ENCODE data around the gene SPTSSB.

SPTSSB gene

DNA sequence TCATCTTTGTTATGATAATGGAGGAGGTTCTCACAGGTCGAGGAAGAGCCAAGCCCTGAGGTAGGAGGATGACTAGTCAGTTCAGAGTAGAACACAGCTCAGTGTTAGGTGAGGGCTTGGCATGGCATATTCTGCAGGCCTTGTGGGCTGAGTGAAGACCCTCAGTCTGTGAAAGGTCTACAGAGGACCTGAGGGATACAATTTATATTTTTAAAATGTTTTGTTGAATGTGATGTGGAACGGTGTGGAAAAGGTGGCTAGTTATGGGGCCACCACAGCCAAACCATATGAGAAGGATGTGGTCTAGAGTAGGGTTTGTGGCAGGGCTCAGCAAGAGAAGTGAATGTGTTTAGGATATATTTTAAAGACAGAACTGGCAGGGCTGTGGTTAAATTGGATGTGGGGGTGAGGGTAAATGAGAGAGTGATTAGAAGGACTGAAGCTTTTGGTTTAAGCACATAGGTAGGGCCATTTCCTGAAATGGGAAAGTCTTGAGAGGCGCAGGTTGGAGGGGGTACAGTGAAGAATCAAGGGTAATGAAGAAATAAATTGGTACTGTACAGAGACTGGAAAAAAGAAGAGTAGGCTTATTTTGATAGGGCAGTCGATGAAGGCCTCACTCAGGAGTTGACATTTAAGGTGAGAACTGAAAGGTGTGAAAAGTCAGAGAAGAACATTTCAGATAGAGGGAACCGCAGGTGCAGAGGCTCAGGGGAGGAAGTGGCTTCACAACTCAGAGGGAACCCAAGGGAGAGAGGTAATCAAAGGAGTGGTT, 60.5 kb downstream of the SPTSSB start:
- TF ChIP-seq, protein P1, sequence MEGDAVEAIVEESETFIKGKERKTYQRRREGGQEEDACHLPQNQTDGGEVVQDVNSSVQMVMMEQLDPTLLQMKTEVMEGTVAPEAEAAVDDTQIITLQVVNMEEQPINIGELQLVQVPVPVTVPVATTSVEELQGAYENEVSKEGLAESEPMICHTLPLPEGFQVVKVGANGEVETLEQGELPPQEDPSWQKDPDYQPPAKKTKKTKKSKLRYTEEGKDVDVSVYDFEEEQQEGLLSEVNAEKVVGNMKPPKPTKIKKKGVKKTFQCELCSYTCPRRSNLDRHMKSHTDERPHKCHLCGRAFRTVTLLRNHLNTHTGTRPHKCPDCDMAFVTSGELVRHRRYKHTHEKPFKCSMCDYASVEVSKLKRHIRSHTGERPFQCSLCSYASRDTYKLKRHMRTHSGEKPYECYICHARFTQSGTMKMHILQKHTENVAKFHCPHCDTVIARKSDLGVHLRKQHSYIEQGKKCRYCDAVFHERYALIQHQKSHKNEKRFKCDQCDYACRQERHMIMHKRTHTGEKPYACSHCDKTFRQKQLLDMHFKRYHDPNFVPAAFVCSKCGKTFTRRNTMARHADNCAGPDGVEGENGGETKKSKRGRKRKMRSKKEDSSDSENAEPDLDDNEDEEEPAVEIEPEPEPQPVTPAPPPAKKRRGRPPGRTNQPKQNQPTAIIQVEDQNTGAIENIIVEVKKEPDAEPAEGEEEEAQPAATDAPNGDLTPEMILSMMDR (IDR thresholded peaks at IDR 0.05): no peak
- Histone ChIP-seq H3K4me1 (no peaks in the 10 kb centered on the region), H3K9me3 (ENCODE audit: control insufficient read depth, low read length) (no peaks in the 10 kb centered on the region), H3K4me2 (ENCODE audit: low read length) (no peak overlapping the region), H3K4me3 (ENCODE audit: low read depth, low read length) (no peak overlapping the region), H2AFZ (no peak overlapping the region), H3K36me3 (ENCODE audit: control insufficient read depth, insufficient read depth, low read length) (no peaks in the 10 kb centered on the region), H3K27me3 (ENCODE audit: control insufficient read depth, insufficient read depth, low read length) (no peaks in the 10 kb centered on the region), H3K79me2 (no peaks in the 10 kb centered on the region), H3K27ac (no peak overlapping the region), H3K9ac (no peak overlapping the region)

DNA sequence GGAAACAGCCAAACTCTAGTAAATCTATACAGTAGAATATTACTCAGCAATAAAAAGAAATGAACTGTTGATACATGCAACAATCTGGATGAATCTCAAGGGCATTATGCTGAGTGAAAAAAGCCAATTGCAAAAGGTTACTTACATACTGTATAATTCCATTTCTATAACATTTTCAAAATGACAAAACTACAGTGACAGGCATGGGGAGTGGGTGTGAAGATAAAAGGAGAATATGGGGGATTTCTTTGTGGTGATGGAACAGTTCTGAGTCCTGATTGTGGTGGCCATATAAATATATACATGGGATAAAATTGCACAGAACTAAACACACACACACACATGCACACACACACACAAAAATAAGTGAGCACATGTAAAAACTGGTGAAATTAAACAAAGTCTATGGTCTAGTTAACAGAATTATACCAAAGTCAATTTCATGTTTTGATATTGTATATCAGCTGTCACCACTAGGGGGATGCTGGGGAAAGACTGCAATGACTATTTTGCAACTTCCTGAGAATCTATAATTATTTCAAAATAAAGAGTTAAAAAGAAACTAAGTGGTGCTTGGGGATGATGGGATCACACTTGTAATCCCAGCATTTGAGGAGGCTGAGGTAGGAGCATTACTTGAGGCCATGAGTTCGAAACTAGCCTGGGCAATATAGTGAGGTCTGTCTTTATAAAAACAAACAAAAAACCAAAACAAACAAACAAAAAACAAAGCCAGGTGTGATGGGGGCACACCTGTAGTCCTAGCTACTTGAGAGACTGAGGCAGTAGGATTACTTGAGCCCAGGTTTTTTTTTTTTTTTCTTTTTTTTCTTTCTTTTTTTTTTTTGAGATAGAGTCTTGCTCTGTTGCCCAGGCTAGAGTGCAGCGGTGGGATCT, 66.0 kb downstream of the SPTSSB start:
- TF ChIP-seq, protein P1 (IDR thresholded peaks at IDR 0.05): peak; percentile 35
- Histone ChIP-seq H3K4me1 (no peaks in the 10 kb centered on the region), H2AFZ (no peak overlapping the region), H3K27me3 (ENCODE audit: control insufficient read depth, insufficient read depth, low read length) (no peaks in the 10 kb centered on the region), H3K4me3 (ENCODE audit: low read depth, low read length) (no peak overlapping the region), H3K27ac (no peak overlapping the region), H3K9me3 (ENCODE audit: control insufficient read depth, low read length) (no peaks in the 10 kb centered on the region), H3K9ac (no peak overlapping the region), H3K4me2 (ENCODE audit: low read length) (no peak overlapping the region), H3K36me3 (ENCODE audit: control insufficient read depth, insufficient read depth, low read length) (no peaks in the 10 kb centered on the region), H3K79me2 (no peaks in the 10 kb centered on the region)

DNA sequence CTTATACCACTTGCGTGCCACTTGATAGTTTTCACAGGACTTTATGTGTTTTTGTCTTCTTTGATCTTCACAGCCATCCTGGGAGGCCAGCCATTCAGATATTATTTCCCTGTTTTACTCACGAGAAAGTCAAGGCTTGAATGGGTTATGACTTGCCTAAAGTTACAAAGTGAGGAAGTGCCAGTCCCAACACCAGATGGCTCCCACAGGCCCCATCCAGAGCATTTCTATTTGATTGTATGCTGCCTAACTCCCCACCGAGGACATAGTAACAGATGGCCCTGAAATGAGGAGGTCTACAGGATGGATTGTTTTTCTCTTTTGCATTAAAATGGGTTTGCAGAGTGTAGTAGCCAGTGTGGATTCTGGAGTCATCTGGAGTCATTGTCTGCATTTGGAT, 74.5 kb downstream of the SPTSSB start:
- H3K9me3 ChIP-seq (ENCODE audit: control insufficient read depth, low read length): peaks cover 2% of the 10 kb centered on the region
- no peaks in the 10 kb centered on the region for H3K36me3 ChIP-seq (ENCODE audit: control insufficient read depth, insufficient read depth, low read length)
- no peaks in the 10 kb centered on the region for H3K79me2 ChIP-seq
- H3K4me2 ChIP-seq (ENCODE audit: low read length): no peak overlapping the region
- H3K4me3 ChIP-seq (ENCODE audit: low read depth, low read length): no peak overlapping the region
- H2AFZ ChIP-seq: no peak overlapping the region
- no peak overlapping the region for H3K27ac ChIP-seq
- no peaks in the 10 kb centered on the region for H3K4me1 ChIP-seq
- no peaks in the 10 kb centered on the region for H3K27me3 ChIP-seq (ENCODE audit: control insufficient read depth, insufficient read depth, low read length)
- TF ChIP-seq, protein P1 (IDR thresholded peaks at IDR 0.05): no peak
- H3K9ac ChIP-seq: no peak overlapping the region

GRCh38 chr3:161295325-161295724, 76.0 kb downstream of the SPTSSB start:
- Histone ChIP-seq H2AFZ (no peak overlapping the region), H3K27me3 (ENCODE audit: control insufficient read depth, insufficient read depth, low read length) (no peaks in the 10 kb centered on the region), H3K27ac (no peak overlapping the region), H3K4me3 (ENCODE audit: low read depth, low read length) (no peak overlapping the region), H3K9me3 (ENCODE audit: control insufficient read depth, low read length) (peaks cover 2% of the 10 kb centered on the region), H3K79me2 (no peaks in the 10 kb centered on the region), H3K4me2 (ENCODE audit: low read length) (no peak overlapping the region), H3K36me3 (ENCODE audit: control insufficient read depth, insufficient read depth, low read length) (no peaks in the 10 kb centered on the region), H3K4me1 (no peaks in the 10 kb centered on the region), H3K9ac (no peak overlapping the region)
- TF ChIP-seq, protein P1 (IDR thresholded peaks at IDR 0.05): no peak

All from parathyroid adenoma (tissue), 2 donors.